ENCODE data around the gene TBC1D5.

TBC1D5 gene

GRCh38 chr3:17116007-17116600, 626.3 kb downstream of the TBC1D5 start:
- no peak overlapping the region for H3K4me3 ChIP-seq (ENCODE audit: low read depth, low read length)
- TF ChIP-seq CTCF (IDR thresholded peaks at IDR 0.05; ENCODE audit: low read depth, low read length) (no peak), MYC (IDR thresholded peaks at IDR 0.05; ENCODE audit: low read depth, low read length) (no peak), POLR2A (IDR thresholded peaks at IDR 0.05; ENCODE audit: extremely low read depth, insufficient read length) (no peak), MAX (IDR thresholded peaks at IDR 0.05; ENCODE audit: low read depth, low read length) (no peak)
- DNase-seq (ENCODE audit: low read depth), result no peak

- no peak for DNase-seq (ENCODE audit: low read depth)
- TF ChIP-seq MYC (IDR thresholded peaks at IDR 0.05; ENCODE audit: low read depth, low read length), result no peak
- no peak for TF ChIP-seq POLR2A (IDR thresholded peaks at IDR 0.05; ENCODE audit: extremely low read depth, insufficient read length)
- no peak for TF ChIP-seq MAX (IDR thresholded peaks at IDR 0.05; ENCODE audit: low read depth, low read length)
- no peak for TF ChIP-seq CTCF (IDR thresholded peaks at IDR 0.05; ENCODE audit: low read depth, low read length)
These were observed 627.2 kb downstream of the TBC1D5 start for GRCh38 chr3:17115186-17115585.

GRCh38 chr3:17111586-17111985, 630.8 kb downstream of the TBC1D5 start:
- H3K4me3 ChIP-seq (ENCODE audit: low read depth, low read length), result no peak overlapping the region

More at GRCh38 chr3:17115186-17115585, 627.2 kb downstream of the TBC1D5 start:
- H3K4me3 ChIP-seq (ENCODE audit: low read depth, low read length), result no peak overlapping the region

GRCh38 chr3:17110660-17111396, 631.6 kb downstream of the TBC1D5 start:
- no peak overlapping the region for H3K4me3 ChIP-seq (ENCODE audit: low read depth, low read length)
- DNase-seq (ENCODE audit: low read depth), result no peak
- TF ChIP-seq MAX (IDR thresholded peaks at IDR 0.05; ENCODE audit: low read depth, low read length) (no peak), MYC (IDR thresholded peaks at IDR 0.05; ENCODE audit: low read depth, low read length) (no peak), CTCF (IDR thresholded peaks at IDR 0.05; ENCODE audit: low read depth, low read length) (no peak), POLR2A (IDR thresholded peaks at IDR 0.05; ENCODE audit: extremely low read depth, insufficient read length) (no peak)

More at GRCh38 chr3:17111586-17111985, 630.8 kb downstream of the TBC1D5 start:
- TF ChIP-seq CTCF (IDR thresholded peaks at IDR 0.05; ENCODE audit: low read depth, low read length) (no peak), POLR2A (IDR thresholded peaks at IDR 0.05; ENCODE audit: extremely low read depth, insufficient read length) (no peak), MYC (IDR thresholded peaks at IDR 0.05; ENCODE audit: low read depth, low read length) (no peak)
- DNase-seq (ENCODE audit: low read depth), result no peak

Measured in NB4 (cell line).